A673 (cell line): ENCODE results near the gene LRRTM3. TPM values are rescaled to one million over a fixed set of nuclear protein-coding genes. Genes with fewer than 3 reads are reported as not detected.

Experiments used
- BruUV-seq: library from RNA; stranded (reverse); fragments of 400-500 nt; replicated peaks from 2 replicates; lab custom pipeline; 2021; lab: Mats Ljungman, UMichigan
- CTCF ChIA-PET: fragments of 300-600 bp; sonication (Branson Sonifier 250); formaldehyde crosslinking; loops from one replicate; lab custom pipeline; 2022; ENCODE audit warnings: antibody characterized with exemption; lab: Charles Lee
- POLR2A ChIA-PET: fragments of 300-600 bp; sonication (Branson Sonifier 250); formaldehyde crosslinking; loops from one replicate; lab custom pipeline; 2022; ENCODE audit warnings: antibody characterized with exemption; ENCODE audit not compliant: low non-redundant PET; lab: Charles Lee
- DNase-seq: peaks from one replicate; pipeline ENCODE4 v3.0.0-alpha.2; 2015; ENCODE audit warnings: low spot score
- H3K27ac ChIP-seq: fragments of 200-600 bp; sonication (generic); 2 replicates; pipeline ENCODE4 v1.5.1; 2016; ENCODE audit warnings: mixed run types, low read depth, mild to moderate bottlenecking, mixed read lengths, antibody characterized with exemption, low read length; ENCODE audit not compliant: poor library complexity, severe bottlenecking
- H3K27me3 ChIP-seq: fragments of 200-600 bp; sonication (generic); replicated peaks from 2 replicates; pipeline ENCODE4 v1.6.1; 2017; ENCODE audit warnings: mixed run types, low read depth, mild to moderate bottlenecking, mixed read lengths, antibody characterized with exemption, low read length; ENCODE audit not compliant: insufficient read depth, poor library complexity
- H3K36me3 ChIP-seq: fragments of 200-600 bp; sonication (generic); 2 replicates; pipeline ENCODE4 v1.6.1; 2016; ENCODE audit warnings: mixed run types, mild to moderate bottlenecking, mixed read lengths, antibody characterized with exemption, low read length; ENCODE audit not compliant: insufficient read depth, poor library complexity, severe bottlenecking
- H3K4me1 ChIP-seq: fragments of 200-600 bp; sonication (generic); 2 replicates; pipeline ENCODE4 v1.6.1; 2017; ENCODE audit warnings: mixed run types, mild to moderate bottlenecking, mixed read lengths, antibody characterized with exemption, low read length; ENCODE audit not compliant: insufficient read depth, poor library complexity, severe bottlenecking
- H3K4me3 ChIP-seq: fragments of 200-600 bp; sonication (generic); 2 replicates; pipeline ENCODE4 v1.5.1; 2016; ENCODE audit warnings: low read depth, mixed run types, mild to moderate bottlenecking, mixed read lengths, low read length; ENCODE audit not compliant: poor library complexity, severe bottlenecking
- H3K9me3 ChIP-seq: fragments of 200-600 bp; sonication (generic); 2 replicates; pipeline ENCODE4 v1.6.1; 2016; ENCODE audit warnings: mixed run types, low read depth, mild to moderate bottlenecking, mixed read lengths, antibody characterized with exemption, low read length; ENCODE audit not compliant: poor library complexity, severe bottlenecking
- CTCF ChIP-seq: fragments of 300-800, 200-600 bp; sonication (generic); conservative IDR thresholded peaks from 2 replicates; pipeline ENCODE4 v1.5.1; 2017; ENCODE audit warnings: low read depth, mild to moderate bottlenecking, antibody characterized with exemption, low read length, moderate library complexity, mixed read lengths
- EZH2 ChIP-seq: fragments of 200-600 bp; sonication (generic); IDR thresholded peaks from 2 replicates; pipeline ENCODE4 v1.6.1; 2017; ENCODE audit warnings: borderline replicate concordance, low read depth, mild to moderate bottlenecking, mixed read lengths, antibody characterized with exemption, low read length; ENCODE audit not compliant: poor library complexity, severe bottlenecking
- intact Hi-C: fragments of 100-400 bp; cut with micrococcal nuclease; formaldehyde crosslinking; loops from one replicate; pipeline ENCODE4 v1.10.0; 2022; ENCODE audit not compliant: unreplicated experiment
- total RNA-seq: library from RNA; stranded (reverse); gene quantifications from 2 replicates; pipeline ENCODE4 v1.2.3, GENCODE V29; 2021

LRRTM3 gene
- total RNA-seq, 1 experiment from 2014 or later = not detected

- TF ChIP-seq CTCF = no peak
Measured at GRCh38 chr10:66910671-66911070, 15.2 kb upstream of the LRRTM3 start.

GRCh38 chr10:66916030-66916429, 9.8 kb upstream of the LRRTM3 start:
- BruUV-seq = no TSS peak
- H3K27me3 ChIP-seq = no peaks in the 10 kb centered on the region
- CTCF ChIA-PET = no interaction called here
- no peaks in the 10 kb centered on the region for H3K36me3 ChIP-seq
- no peaks in the 10 kb centered on the region for H3K4me1 ChIP-seq
- H3K9me3 ChIP-seq = no peaks in the 10 kb centered on the region
- TF ChIP-seq CTCF = no peak
- TF ChIP-seq EZH2 = no peak
- H3K27ac ChIP-seq = no peak overlapping the region
- intact Hi-C loops = no loop called here
- DNase-seq = no peak
- POLR2A ChIA-PET = no interaction called here
- no peak overlapping the region for H3K4me3 ChIP-seq

More at GRCh38 chr10:66910671-66911070, 15.2 kb upstream of the LRRTM3 start:
- ChIA-PET CTCF (no interaction called here), POLR2A (no interaction called here)
- Histone ChIP-seq H3K9me3 (no peaks in the 10 kb centered on the region), H3K4me1 (no peaks in the 10 kb centered on the region), H3K27me3 (no peaks in the 10 kb centered on the region), H3K27ac (no peak overlapping the region), H3K36me3 (no peaks in the 10 kb centered on the region), H3K4me3 (no peak overlapping the region)
- intact Hi-C loops = no loop called here
- DNase-seq = no peak
- BruUV-seq = no TSS peak

- Histone ChIP-seq H3K27me3 (no peaks in the 10 kb centered on the region), H3K36me3 (no peaks in the 10 kb centered on the region), H3K4me3 (no peak overlapping the region), H3K9me3 (no peaks in the 10 kb centered on the region), H3K4me1 (no peaks in the 10 kb centered on the region), H3K27ac (no peak overlapping the region)
- no peak for DNase-seq
- no peak for TF ChIP-seq CTCF
- TF ChIP-seq EZH2 = no peak
- ChIA-PET CTCF (no interaction called here), POLR2A (interaction anchor here (0.6 kb wide), 1 partner anchor 150 kb away, joined by 19 read pairs; no protein-coding TSS in a partner anchor)
- intact Hi-C loops = no loop called here
- BruUV-seq = no TSS peak
Measured at GRCh38 chr10:66917104-66917503, 8.7 kb upstream of the LRRTM3 start.
